Ramos (cell line): Measurements from ENCODE around the gene FXN.

Experiments used
- in situ Hi-C: fragments of 300-500 bp; cut with MboI; formaldehyde crosslinking; loops from one replicate; pipeline ENCODE4 v1.14.3; 2022; ENCODE audit warnings: low sequenced_read_pairs; ENCODE audit not compliant: unreplicated experiment

Gene FXN

DNA sequence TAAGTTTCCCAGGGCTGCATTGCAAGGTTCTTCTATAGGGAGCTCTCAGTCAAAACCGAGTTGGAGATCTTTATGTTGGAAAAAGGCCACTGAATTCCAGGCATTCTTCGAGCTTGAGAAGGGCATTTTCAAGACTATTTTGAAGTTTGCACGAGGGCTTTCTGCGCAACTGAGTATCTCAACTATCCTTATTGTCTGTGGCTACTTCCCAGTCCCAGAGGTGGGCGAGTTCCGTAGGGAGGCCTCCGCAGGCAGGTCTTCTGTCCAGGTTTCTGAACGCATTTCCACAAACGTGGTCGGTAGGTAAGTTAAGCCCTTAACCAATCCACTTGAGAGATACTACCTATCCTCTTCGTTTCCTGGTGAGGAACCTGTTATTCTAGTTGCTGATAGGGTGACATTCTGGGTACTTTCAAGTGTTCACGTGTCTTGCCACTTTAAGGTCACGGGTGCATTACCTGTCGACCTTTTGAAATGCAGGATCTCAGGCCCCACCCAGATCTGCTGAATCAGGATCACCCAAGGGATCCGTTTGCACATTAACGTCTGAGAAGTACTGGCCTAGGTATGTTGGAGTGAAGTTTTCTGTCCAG, 87.1 kb downstream of the FXN start:
- in situ Hi-C loops = no loop called here

GRCh38 chr9:69130456-69131441, 95.2 kb downstream of the FXN start:
- in situ Hi-C loops = no loop called here

DNA sequence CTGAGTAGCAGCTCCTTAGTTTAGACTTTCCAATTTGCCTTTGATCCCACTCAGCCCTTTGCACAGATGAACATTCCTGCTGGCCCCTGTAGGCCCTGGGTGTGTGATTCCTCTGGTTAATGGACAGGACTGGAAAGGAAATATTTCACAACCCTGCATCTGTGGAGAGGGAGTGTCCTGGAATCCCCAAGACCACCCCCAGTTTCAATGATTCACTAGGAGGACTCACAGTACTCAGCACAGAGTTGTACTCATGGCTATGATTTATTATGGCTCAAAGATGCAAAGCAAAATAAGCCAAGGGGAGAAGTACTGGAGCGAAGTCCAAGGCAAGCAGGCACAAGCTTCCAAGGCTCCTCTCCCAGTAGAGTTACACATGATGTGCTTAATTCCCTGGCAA, 96.1 kb downstream of the FXN start:
- in situ Hi-C loops = no loop called here

DNA sequence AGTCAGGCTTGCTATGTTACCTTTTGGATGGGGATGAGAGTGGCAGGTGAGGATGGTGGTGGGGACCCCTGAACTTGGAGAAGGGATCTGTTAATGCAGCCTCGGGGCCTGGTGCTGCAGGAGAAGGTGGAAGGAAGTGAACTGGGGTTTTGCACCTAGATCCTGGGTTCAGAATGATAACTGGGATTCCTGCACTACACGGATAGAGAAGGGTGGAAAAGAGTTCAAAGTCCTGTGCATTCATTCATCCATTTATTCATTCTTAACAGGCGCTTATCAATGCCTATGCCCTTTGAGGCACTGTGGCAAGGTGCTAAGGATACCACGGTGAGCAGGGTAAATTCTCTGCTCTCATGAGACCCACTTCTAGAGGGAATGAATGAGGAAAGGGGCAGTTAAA, 96.8 kb downstream of the FXN start:
- in situ Hi-C loops = no loop called here

- in situ Hi-C loops = no loop called here
Measured at GRCh38 chr9:69134412-69134811, 98.9 kb downstream of the FXN start.

DNA sequence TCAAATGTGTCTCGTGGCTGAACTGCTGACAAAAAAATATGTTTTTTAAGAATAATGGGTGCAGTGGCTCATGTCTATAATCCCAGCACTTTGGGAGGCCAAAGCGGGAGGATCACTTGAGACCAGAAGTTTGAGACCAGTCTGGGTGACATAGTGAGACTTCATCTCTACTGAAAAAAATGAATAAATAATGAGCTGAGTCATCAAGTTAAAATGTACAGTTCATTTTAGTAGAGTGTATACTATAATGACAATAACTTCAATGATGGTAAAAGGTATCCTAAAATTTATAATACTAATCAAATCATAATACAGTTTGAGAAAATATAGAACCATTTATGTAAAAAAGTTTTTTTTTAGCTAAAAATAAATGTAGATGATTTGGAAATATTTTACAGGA, 100.6 kb downstream of the FXN start:
- in situ Hi-C loops = no loop called here

DNA sequence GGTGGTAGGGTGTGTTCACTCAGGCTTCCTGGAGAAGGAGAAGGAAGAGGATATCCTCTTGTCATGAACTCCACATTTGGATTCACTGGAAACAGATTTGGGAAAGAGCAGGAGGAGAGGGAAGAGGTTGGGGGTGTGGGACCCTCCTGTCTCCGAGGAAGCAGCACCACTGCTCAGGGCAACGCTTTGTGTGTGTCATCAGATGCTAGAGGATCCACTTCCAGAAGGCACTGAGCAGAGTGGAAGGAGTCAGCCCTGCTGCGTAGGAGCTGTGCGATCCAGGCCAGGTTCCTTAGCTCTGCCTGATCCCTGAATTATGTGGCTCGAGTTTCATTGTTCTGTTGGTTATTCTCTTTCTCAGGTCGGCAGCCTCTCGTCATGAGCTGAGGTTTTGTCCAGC, 101.2 kb downstream of the FXN start:
- in situ Hi-C loops = no loop called here

GRCh38 chr9:69137311-69137710, 101.8 kb downstream of the FXN start:
- in situ Hi-C loops = no loop called here

GRCh38 chr9:69139596-69139995, 104.0 kb downstream of the FXN start:
- in situ Hi-C loops = no loop called here

DNA sequence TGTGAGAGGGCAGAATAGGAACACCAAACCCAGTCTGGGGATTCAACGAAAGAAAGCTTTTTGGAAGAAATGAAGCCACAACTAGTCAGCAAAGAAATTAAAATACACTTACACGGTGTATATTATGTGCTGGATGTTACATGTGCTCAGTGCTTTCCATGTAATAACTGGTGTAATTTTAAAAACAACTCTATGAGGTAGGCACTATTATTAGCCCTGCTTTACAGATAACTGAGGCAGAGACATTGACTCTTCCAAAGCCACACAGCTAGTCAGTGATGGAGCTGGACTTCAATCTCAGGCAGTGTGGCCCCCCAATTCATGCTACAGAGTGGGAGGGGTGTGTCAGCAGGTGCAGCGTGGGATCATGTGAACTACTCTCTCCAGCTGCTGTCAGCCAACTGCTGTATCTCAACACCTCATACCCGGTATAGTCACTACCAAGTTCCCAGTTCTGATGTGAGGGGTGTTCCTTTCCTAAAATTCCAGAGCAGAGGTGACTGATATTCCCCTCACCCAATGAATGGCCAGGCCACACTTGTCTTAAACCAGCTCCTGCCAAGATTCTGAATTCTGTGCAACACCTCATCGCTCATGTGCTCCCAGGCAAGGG, 104.7 kb downstream of the FXN start:
- in situ Hi-C loops = no loop called here

DNA sequence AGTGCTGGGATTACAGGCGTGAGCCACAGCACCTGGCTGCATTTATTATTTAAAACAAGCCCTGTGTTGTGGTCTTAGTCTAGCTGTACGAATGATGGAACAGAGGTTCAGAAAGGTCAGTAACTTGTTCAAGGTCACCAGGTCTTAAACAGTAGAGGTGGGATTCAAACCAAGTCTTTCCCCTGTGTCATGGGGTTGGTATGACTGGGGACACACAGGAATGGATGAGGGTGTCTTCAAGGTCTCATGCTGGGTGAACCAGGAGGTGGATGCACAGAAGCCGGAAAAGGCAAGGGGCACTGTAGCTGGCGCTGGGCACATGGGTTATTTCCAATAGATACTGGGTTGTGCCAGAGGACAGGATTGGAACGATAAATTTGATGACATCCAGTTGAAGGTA, 106.3 kb downstream of the FXN start:
- in situ Hi-C loops = no loop called here

DNA sequence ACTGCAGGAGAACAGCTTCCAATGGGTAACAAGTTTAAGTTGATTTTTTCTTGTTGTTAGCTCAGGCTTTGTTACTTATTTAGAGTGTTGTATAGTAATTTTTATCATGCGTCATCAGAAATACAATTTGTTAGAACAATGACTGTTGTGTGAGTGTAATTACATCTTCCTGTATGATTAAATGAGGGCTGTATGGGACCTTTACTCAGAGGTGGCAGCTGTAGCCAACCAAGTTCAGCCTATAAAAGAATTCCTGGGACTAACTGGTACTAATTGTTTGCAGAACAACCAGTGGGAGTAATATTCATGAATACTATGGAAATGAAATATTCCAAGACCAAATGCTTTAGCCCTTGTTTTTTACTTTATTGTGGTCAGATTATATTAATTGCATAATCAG, 107.7 kb downstream of the FXN start:
- in situ Hi-C loops = no loop called here

- in situ Hi-C loops = no loop called here
Measured at GRCh38 chr9:69145144-69145715, 109.7 kb downstream of the FXN start.

DNA sequence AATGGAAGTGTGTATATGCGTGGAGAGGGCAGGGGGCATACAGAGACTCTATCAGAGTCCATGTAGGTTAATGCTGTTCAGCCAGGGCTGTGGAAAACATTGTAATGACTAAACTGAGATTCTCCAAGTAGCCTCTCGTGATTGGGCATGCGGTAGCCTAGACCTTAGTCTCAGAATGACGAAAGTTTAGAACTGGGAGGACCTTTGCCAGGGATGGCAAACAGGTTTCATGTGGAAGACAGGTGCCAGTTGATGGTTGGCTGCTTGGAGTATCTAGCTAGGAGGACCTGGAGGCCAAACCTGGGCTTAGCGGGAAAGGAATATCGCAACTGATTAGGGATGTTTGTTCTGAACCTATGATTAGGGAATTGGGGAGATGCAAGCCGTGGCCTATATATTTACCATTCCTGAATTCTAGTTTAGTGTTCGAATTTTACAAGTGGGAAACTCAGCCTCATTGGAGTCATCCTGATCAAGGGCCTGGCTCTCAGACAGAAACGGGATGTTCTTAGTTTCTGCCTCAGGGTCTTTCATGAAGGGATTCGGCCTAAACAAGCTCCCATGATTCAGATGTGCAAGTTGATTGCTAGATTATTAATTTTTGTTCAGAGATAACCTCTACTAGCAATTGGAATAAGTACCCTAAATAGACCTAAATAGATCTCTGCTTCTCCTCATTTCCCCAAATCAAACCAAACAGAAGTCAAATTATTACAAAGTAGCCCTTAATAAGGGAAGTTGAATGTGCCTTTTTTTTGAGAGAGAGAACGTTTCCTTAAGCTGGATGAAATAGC, 111.7 kb downstream of the FXN start:
- in situ Hi-C loops = no loop called here

DNA sequence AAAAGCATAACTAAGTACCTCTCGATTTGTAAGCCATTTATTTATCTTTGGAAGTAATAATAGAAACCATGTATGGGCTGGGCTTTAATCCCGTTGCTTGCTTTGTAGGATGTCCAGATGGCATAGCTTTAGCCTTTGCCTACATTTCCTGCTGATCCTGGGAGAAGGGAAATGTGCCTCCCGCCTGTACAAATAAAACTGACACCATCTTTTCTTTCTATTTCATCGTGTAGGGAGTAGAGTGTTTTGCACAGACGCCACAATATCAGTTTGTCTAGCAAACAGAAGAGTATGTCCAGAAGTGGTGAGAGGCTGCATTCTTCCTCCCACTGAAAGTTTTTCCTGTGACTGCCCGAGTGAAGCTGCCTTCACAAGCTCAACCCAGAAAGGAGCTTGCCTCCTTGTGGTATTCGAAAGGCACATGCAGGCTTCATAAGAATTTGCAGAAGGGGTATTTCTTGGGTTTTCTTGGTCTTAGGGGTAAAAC, 113.8 kb downstream of the FXN start:
- in situ Hi-C loops = no loop called here
